A673 (cell line): ENCODE measurements around the gene EPB41L4A. TPM values are rescaled to one million over a fixed set of nuclear protein-coding genes. Genes with fewer than 3 reads are reported as not detected.

Experiments
- BruUV-seq: library from RNA; stranded (reverse); fragments of 400-500 nt; replicated peaks from 2 replicates; lab custom pipeline; 2021; lab: Mats Ljungman, UMichigan
- CTCF ChIA-PET: fragments of 300-600 bp; sonication (Branson Sonifier 250); formaldehyde crosslinking; loops from one replicate; lab custom pipeline; 2022; ENCODE audit warnings: antibody characterized with exemption; lab: Charles Lee
- POLR2A ChIA-PET: fragments of 300-600 bp; sonication (Branson Sonifier 250); formaldehyde crosslinking; loops from one replicate; lab custom pipeline; 2022; ENCODE audit warnings: antibody characterized with exemption; ENCODE audit not compliant: low non-redundant PET; lab: Charles Lee
- DNase-seq: peaks from one replicate; pipeline ENCODE4 v3.0.0-alpha.2; 2015; ENCODE audit warnings: low spot score
- H3K27ac ChIP-seq: fragments of 200-600 bp; sonication (generic); 2 replicates; pipeline ENCODE4 v1.5.1; 2016; ENCODE audit warnings: mixed run types, low read depth, mild to moderate bottlenecking, mixed read lengths, antibody characterized with exemption, low read length; ENCODE audit not compliant: poor library complexity, severe bottlenecking
- H3K27me3 ChIP-seq: fragments of 200-600 bp; sonication (generic); replicated peaks from 2 replicates; pipeline ENCODE4 v1.6.1; 2017; ENCODE audit warnings: mixed run types, low read depth, mild to moderate bottlenecking, mixed read lengths, antibody characterized with exemption, low read length; ENCODE audit not compliant: insufficient read depth, poor library complexity
- H3K36me3 ChIP-seq: fragments of 200-600 bp; sonication (generic); 2 replicates; pipeline ENCODE4 v1.6.1; 2016; ENCODE audit warnings: mixed run types, mild to moderate bottlenecking, mixed read lengths, antibody characterized with exemption, low read length; ENCODE audit not compliant: insufficient read depth, poor library complexity, severe bottlenecking
- H3K4me1 ChIP-seq: fragments of 200-600 bp; sonication (generic); 2 replicates; pipeline ENCODE4 v1.6.1; 2017; ENCODE audit warnings: mixed run types, mild to moderate bottlenecking, mixed read lengths, antibody characterized with exemption, low read length; ENCODE audit not compliant: insufficient read depth, poor library complexity, severe bottlenecking
- H3K4me3 ChIP-seq: fragments of 200-600 bp; sonication (generic); 2 replicates; pipeline ENCODE4 v1.5.1; 2016; ENCODE audit warnings: low read depth, mixed run types, mild to moderate bottlenecking, mixed read lengths, low read length; ENCODE audit not compliant: poor library complexity, severe bottlenecking
- H3K9me3 ChIP-seq: fragments of 200-600 bp; sonication (generic); 2 replicates; pipeline ENCODE4 v1.6.1; 2016; ENCODE audit warnings: mixed run types, low read depth, mild to moderate bottlenecking, mixed read lengths, antibody characterized with exemption, low read length; ENCODE audit not compliant: poor library complexity, severe bottlenecking
- EZH2 ChIP-seq: fragments of 200-600 bp; sonication (generic); IDR thresholded peaks from 2 replicates; pipeline ENCODE4 v1.6.1; 2017; ENCODE audit warnings: borderline replicate concordance, low read depth, mild to moderate bottlenecking, mixed read lengths, antibody characterized with exemption, low read length; ENCODE audit not compliant: poor library complexity, severe bottlenecking
- intact Hi-C: fragments of 100-400 bp; cut with micrococcal nuclease; formaldehyde crosslinking; loops from one replicate; pipeline ENCODE4 v1.10.0; 2022; ENCODE audit not compliant: unreplicated experiment
- total RNA-seq: library from RNA; stranded (reverse); gene quantifications from 2 replicates; pipeline ENCODE4 v1.2.3, GENCODE V29; 2021
- TF ChIP-seq, protein P1 (sequence below): fragments of 300-800, 200-600 bp; sonication (generic); conservative IDR thresholded peaks from 2 replicates; pipeline ENCODE4 v1.5.1; 2017; ENCODE audit warnings: low read depth, mild to moderate bottlenecking, antibody characterized with exemption, low read length, moderate library complexity, mixed read lengths

Gene EPB41L4A
- total RNA-seq, 1 experiment from 2014 or later, result not detected

- POLR2A ChIA-PET, result no interaction called here
- CTCF ChIA-PET, result no interaction called here
- H3K4me3 ChIP-seq, result no peak overlapping the region
Observed at GRCh38 chr5:112304743-112305142, 114.3 kb downstream of the EPB41L4A start.

DNA sequence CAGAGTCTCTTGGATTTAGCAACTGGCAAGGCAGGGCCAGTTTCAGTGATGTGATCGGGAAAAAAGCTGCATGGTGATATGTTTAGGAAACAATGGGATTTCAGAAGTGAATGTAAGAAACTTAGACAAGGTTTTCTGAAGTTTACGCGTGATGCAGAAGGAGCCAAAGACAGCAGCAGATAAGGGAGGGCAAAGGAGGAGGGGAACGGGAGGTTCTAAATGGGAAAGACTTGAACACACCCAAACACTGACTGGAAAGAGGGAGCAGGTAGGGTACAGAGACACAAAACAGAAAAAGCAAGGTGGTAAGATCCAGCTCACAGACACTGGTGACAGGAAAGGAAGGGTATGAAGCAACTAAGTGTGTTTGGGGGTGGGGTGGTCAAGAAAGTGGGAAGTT, 115.4 kb downstream of the EPB41L4A start:
- ChIA-PET CTCF (no interaction called here), POLR2A (no interaction called here)
- Histone ChIP-seq H3K27ac (no peak overlapping the region), H3K9me3 (no peaks in the 10 kb centered on the region), H3K4me3 (no peak overlapping the region), H3K4me1 (no peaks in the 10 kb centered on the region), H3K36me3 (no peaks in the 10 kb centered on the region), H3K27me3 (peaks cover 15% of the 10 kb centered on the region)
- intact Hi-C loops, result no loop called here
- no peak for DNase-seq
- BruUV-seq, result no TSS peak
- TF ChIP-seq, protein P1, sequence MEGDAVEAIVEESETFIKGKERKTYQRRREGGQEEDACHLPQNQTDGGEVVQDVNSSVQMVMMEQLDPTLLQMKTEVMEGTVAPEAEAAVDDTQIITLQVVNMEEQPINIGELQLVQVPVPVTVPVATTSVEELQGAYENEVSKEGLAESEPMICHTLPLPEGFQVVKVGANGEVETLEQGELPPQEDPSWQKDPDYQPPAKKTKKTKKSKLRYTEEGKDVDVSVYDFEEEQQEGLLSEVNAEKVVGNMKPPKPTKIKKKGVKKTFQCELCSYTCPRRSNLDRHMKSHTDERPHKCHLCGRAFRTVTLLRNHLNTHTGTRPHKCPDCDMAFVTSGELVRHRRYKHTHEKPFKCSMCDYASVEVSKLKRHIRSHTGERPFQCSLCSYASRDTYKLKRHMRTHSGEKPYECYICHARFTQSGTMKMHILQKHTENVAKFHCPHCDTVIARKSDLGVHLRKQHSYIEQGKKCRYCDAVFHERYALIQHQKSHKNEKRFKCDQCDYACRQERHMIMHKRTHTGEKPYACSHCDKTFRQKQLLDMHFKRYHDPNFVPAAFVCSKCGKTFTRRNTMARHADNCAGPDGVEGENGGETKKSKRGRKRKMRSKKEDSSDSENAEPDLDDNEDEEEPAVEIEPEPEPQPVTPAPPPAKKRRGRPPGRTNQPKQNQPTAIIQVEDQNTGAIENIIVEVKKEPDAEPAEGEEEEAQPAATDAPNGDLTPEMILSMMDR, result no peak
- TF ChIP-seq EZH2, result no peak

More at GRCh38 chr5:112304743-112305142, 114.3 kb downstream of the EPB41L4A start:
- Histone ChIP-seq H3K4me1 (no peaks in the 10 kb centered on the region), H3K27me3 (peaks cover 15% of the 10 kb centered on the region), H3K36me3 (no peaks in the 10 kb centered on the region), H3K27ac (no peak overlapping the region), H3K9me3 (no peaks in the 10 kb centered on the region)
- no TSS peak for BruUV-seq
- intact Hi-C loops, result no loop called here
- no peak for DNase-seq
- TF ChIP-seq, protein P1, result no peak
- TF ChIP-seq EZH2, result no peak

DNA sequence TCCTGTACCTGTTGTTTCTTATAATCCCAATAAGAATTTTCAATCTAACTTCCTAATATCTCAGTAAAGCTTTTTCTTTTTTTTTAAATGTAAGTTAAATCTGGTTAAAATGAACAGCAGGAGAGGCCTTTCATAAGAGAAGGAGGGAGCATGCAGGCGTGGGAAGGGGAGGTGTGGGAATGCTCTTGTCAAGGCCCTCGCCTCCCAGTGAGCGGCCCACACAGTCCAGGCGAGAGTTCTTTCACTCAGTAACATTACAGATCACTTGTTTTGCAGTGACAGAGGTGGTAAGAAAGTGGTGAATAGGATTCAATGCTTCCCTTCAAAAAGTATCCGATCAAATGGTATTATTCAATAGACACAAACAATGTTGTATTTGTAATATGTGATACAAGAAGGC, 125.0 kb downstream of the EPB41L4A start:
- Histone ChIP-seq H3K4me3 (no peak overlapping the region), H3K36me3 (no peaks in the 10 kb centered on the region), H3K9me3 (no peaks in the 10 kb centered on the region), H3K4me1 (no peaks in the 10 kb centered on the region), H3K27me3 (no peaks in the 10 kb centered on the region), H3K27ac (no peak overlapping the region)
- TF ChIP-seq, protein P1, result no peak
- TF ChIP-seq EZH2, result no peak
- no peak for DNase-seq
- ChIA-PET CTCF (no interaction called here), POLR2A (no interaction called here)
- no TSS peak for BruUV-seq
- intact Hi-C loops, result no loop called here
